Liver (tissue), 9 donors: ENCODE results near the gene CTSH. TPM values are rescaled to one million over a fixed set of nuclear protein-coding genes. Genes with fewer than 3 reads are reported as not detected.

Experiments used
- DNase-seq: peaks from one replicate; pipeline ENCODE4 v3.0.0-alpha.2; 2017; ENCODE audit warnings: low spot score
- H3K27ac ChIP-seq, 2 donors: one replicate each; pipeline ENCODE4 v1.7.0; 2013; ENCODE audit warnings: inconsistent platforms in 2 of 2, low read length in 2 of 2, control low read depth in 1 of 2, low read depth in 1 of 2, mild to moderate bottlenecking in 1 of 2
- H3K27me3 ChIP-seq, 4 donors: one replicate each; pipeline versions ENCODE4 v1.6.1 to v1.7.0; 2013; ENCODE audit warnings: low read length in 3 of 4, inconsistent platforms in 1 of 4, mild to moderate bottlenecking in 1 of 4, moderate library complexity in 1 of 4; ENCODE audit not compliant: control insufficient read depth in 4 of 4, insufficient read depth in 4 of 4
- H3K36me3 ChIP-seq, 4 donors: one replicate each; pipeline versions ENCODE4 v1.6.1 to v1.7.0; 2013; ENCODE audit warnings: low read length in 3 of 4, mild to moderate bottlenecking in 3 of 4, low read depth in 1 of 4, moderate library complexity in 1 of 4; ENCODE audit not compliant: control insufficient read depth in 4 of 4, insufficient read depth in 3 of 4
- H3K4me1 ChIP-seq, 4 donors: one replicate each; pipeline versions ENCODE4 v1.6.1 to v1.7.0; 2013; ENCODE audit warnings: low read length in 3 of 4, mild to moderate bottlenecking in 3 of 4, moderate library complexity in 1 of 4; ENCODE audit not compliant: control insufficient read depth in 4 of 4, insufficient read depth in 4 of 4
- H3K4me3 ChIP-seq, 3 donors: one replicate each; pipeline versions ENCODE4 v1.6.1 to v1.7.0; 2013; ENCODE audit warnings: low read length in 3 of 3, control low read depth in 1 of 3, low read depth in 1 of 3, mild to moderate bottlenecking in 1 of 3
- H3K9ac ChIP-seq, 2 donors: one replicate each; pipeline ENCODE4 v1.7.0; 2013; ENCODE audit warnings: low read length in 2 of 2, mild to moderate bottlenecking in 2 of 2, moderate library complexity in 2 of 2, control low read depth in 1 of 2, low read depth in 1 of 2
- H3K9me3 ChIP-seq, 4 donors: one replicate each; pipeline versions ENCODE4 v1.6.1 to v1.7.0; 2013; ENCODE audit warnings: low read length in 3 of 4; ENCODE audit not compliant: control insufficient read depth in 4 of 4
- ATF3 ChIP-seq: IDR thresholded peaks from 2 replicates; pipeline ENCODE4 v1.6.1; 2016; ENCODE audit warnings: antibody characterized with exemption
- CTCF ChIP-seq: fragments of 150-350 bp; IDR thresholded peaks from 2 replicates; pipeline ENCODE4 v1.5.1; 2017; ENCODE audit warnings: improper control_type of control experiment, low read depth, low read length; ENCODE audit not compliant: missing input control
- FOXA1 ChIP-seq: IDR thresholded peaks from 2 replicates; pipeline ENCODE4 v1.6.1; 2016; ENCODE audit warnings: antibody characterized with exemption
- FOXA2 ChIP-seq: IDR thresholded peaks from 2 replicates; pipeline ENCODE4 v1.6.1; 2016; ENCODE audit warnings: antibody characterized with exemption
- GABPA ChIP-seq, 2 donors: IDR thresholded peaks in 1 of 2; conservative IDR thresholded peaks in 1 of 2; 2 replicates each; pipeline ENCODE4 v1.6.1; 2016; ENCODE audit warnings: antibody characterized with exemption in 2 of 2, mild to moderate bottlenecking in 1 of 2, moderate library complexity in 1 of 2
- HNF4G ChIP-seq: IDR thresholded peaks from 2 replicates; pipeline ENCODE4 v1.6.1; 2016; ENCODE audit warnings: antibody characterized with exemption
- JUND ChIP-seq, 2 donors: IDR thresholded peaks; 2 replicates each; pipeline ENCODE4 v1.6.1; 2016; ENCODE audit warnings: antibody characterized with exemption in 2 of 2
- MAX ChIP-seq: IDR thresholded peaks from 2 replicates; pipeline ENCODE4 v1.6.1; 2016; ENCODE audit warnings: antibody characterized with exemption
- NR2F2 ChIP-seq: IDR thresholded peaks from 2 replicates; pipeline ENCODE4 v1.6.1; 2016; ENCODE audit warnings: antibody characterized with exemption
- RAD21 ChIP-seq, 2 donors: IDR thresholded peaks; 2 replicates each; pipeline ENCODE4 v1.6.1; 2016; ENCODE audit warnings: antibody characterized with exemption in 2 of 2, mild to moderate bottlenecking in 2 of 2
- RXRA ChIP-seq, 2 donors: IDR thresholded peaks; 2 replicates each; pipeline ENCODE4 v1.6.1; 2017 to 2018; ENCODE audit warnings: antibody characterized with exemption in 2 of 2, mild to moderate bottlenecking in 1 of 2
- SP1 ChIP-seq: IDR thresholded peaks from 2 replicates; pipeline ENCODE4 v1.6.1; 2018; ENCODE audit warnings: antibody characterized with exemption, mild to moderate bottlenecking
- TAF1 ChIP-seq: conservative IDR thresholded peaks from 2 replicates; pipeline ENCODE4 v1.6.1; 2016; ENCODE audit warnings: antibody characterized with exemption, mild to moderate bottlenecking
- YY1 ChIP-seq: IDR thresholded peaks from 2 replicates; pipeline ENCODE4 v1.6.1; 2016; ENCODE audit warnings: antibody characterized with exemption, mild to moderate bottlenecking
- WGBS: extraction: QIAGEN DNeasy Blood & Tissue Kit; methylation state at CpG from one replicate; pipeline ENCODE4 v1.1.7; 2013; 5-methylcytosine and 5-hydroxymethylcytosine counted together
- polyA plus RNA-seq, 2 donors: library from polyadenylated mRNA; stranded (reverse) in 1 of 2; unstranded in 1 of 2; fragments of 200-250 nt in 1 of 2; fragments of >200 nt in 1 of 2; fragmentation: Nextera tagmentation in 1 of 2; extraction: Ambion mirVana in 1 of 2; gene quantifications; one replicate each; pipeline versions ENCODE4 v1.2.1 to v1.2.3, GENCODE V29; 2013 to 2015
- total RNA-seq, 2 donors: library from RNA; depleted of rRNA; stranded (reverse); fragments of >200 nt; gene quantifications; one replicate each; pipeline ENCODE4 v1.2.3, GENCODE V29; 2014
- TF ChIP-seq, protein P1 (sequence below): IDR thresholded peaks from 2 replicates; pipeline ENCODE4 v1.6.1; 2016; ENCODE audit warnings: antibody characterized with exemption, mild to moderate bottlenecking
- donor health status: healthy.
- donor health status: healthy.
- donor health status: healthy.
- donor health status: healthy.
- donor health status: healthy.

CTSH gene
- total and polyA plus RNA-seq, 4 donors: 46.3 to 162 (median 95.8) TPM

DNA sequence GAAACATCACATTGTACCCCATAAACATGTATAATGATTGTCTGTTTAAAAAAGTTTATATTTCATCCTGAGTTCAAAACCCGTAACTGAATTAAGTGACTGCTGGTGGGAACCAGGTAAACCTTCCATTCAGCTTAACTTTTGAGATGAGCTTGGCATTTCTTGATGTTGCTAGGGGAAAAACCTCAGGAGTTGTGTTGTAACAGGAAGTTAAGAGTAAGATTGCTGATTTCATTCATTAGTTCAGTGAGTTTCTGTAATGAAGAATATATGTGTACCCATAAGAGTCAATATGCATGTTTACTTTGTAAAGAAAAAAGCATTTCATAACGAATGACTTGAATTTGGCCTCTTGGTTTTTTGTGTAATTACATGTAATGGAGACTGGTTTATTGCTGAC, 32.5 kb downstream of the CTSH start:
- no peak overlapping the region for H3K27ac ChIP-seq
- TF ChIP-seq GABPA (IDR thresholded peaks at IDR 0.05 in 1 of 2, conservative IDR thresholded peaks at IDR 0.05 in 1 of 2): no peak
- TF ChIP-seq JUND (IDR thresholded peaks at IDR 0.05): no peak
- TF ChIP-seq ATF3: no peak
- no peak for TF ChIP-seq FOXA1
- H3K9ac ChIP-seq: no peak overlapping the region
- H3K27me3 ChIP-seq: no peaks in the 10 kb centered on the region
- no peak overlapping the region for H3K4me3 ChIP-seq
- 63% methylated on average over 2 of the region's 2 CpGs for WGBS
- H3K4me1 ChIP-seq: peaks cover 2 to 14% (median 10%) of the 10 kb centered on the region in 4 donors
- H3K9me3 ChIP-seq: no peaks in the 10 kb centered on the region
- no peak for DNase-seq
- peaks cover 4 to 23% (median 9%) of the 10 kb centered on the region in 4 donors for H3K36me3 ChIP-seq

- Histone ChIP-seq H3K27me3 (no peaks in the 10 kb centered on the region), H3K9ac (no peak overlapping the region), H3K4me3 (no peak overlapping the region), H3K9me3 (no peaks in the 10 kb centered on the region), H3K4me1 (peaks cover 6 to 23% (median 15%) of the 10 kb centered on the region in 4 donors), H3K27ac (no peak overlapping the region), H3K36me3 (peaks cover 4 to 30% (median 12%) of the 10 kb centered on the region in 4 donors)
- TF ChIP-seq ATF3 (no peak), SP1 (no peak), RAD21 (IDR thresholded peaks at IDR 0.05) (no peak), JUND (IDR thresholded peaks at IDR 0.05) (no peak), TAF1 (no peak), FOXA2 (no peak), YY1 (no peak), FOXA1 (no peak), NR2F2 (no peak)
- TF ChIP-seq, protein P1, sequence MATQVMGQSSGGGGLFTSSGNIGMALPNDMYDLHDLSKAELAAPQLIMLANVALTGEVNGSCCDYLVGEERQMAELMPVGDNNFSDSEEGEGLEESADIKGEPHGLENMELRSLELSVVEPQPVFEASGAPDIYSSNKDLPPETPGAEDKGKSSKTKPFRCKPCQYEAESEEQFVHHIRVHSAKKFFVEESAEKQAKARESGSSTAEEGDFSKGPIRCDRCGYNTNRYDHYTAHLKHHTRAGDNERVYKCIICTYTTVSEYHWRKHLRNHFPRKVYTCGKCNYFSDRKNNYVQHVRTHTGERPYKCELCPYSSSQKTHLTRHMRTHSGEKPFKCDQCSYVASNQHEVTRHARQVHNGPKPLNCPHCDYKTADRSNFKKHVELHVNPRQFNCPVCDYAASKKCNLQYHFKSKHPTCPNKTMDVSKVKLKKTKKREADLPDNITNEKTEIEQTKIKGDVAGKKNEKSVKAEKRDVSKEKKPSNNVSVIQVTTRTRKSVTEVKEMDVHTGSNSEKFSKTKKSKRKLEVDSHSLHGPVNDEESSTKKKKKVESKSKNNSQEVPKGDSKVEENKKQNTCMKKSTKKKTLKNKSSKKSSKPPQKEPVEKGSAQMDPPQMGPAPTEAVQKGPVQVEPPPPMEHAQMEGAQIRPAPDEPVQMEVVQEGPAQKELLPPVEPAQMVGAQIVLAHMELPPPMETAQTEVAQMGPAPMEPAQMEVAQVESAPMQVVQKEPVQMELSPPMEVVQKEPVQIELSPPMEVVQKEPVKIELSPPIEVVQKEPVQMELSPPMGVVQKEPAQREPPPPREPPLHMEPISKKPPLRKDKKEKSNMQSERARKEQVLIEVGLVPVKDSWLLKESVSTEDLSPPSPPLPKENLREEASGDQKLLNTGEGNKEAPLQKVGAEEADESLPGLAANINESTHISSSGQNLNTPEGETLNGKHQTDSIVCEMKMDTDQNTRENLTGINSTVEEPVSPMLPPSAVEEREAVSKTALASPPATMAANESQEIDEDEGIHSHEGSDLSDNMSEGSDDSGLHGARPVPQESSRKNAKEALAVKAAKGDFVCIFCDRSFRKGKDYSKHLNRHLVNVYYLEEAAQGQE: no peak
- no peak for DNase-seq
- 82% methylated on average over 7 of the region's 7 CpGs for WGBS
Observed at GRCh38 chr15:78910271-78910670, 34.6 kb downstream of the CTSH start.

GRCh38 chr15:78909791-78910228, 35.0 kb downstream of the CTSH start:
- Histone ChIP-seq H3K9me3 (no peaks in the 10 kb centered on the region), H3K36me3 (peaks cover 4 to 30% (median 13%) of the 10 kb centered on the region in 4 donors), H3K9ac (no peak overlapping the region), H3K27me3 (no peaks in the 10 kb centered on the region), H3K4me3 (no peak overlapping the region), H3K4me1 (peaks cover 6 to 23% (median 15%) of the 10 kb centered on the region in 4 donors), H3K27ac (no peak overlapping the region)
- WGBS: 66% methylated on average over 5 of the region's 5 CpGs
- DNase-seq: no peak
- TF ChIP-seq HNF4G (no peak), ATF3 (no peak), NR2F2 (no peak), MAX (no peak), FOXA1 (no peak), RAD21 (IDR thresholded peaks at IDR 0.05) (peak; percentile 80 to 82), SP1 (no peak), RXRA (IDR thresholded peaks at IDR 0.05) (no peak), CTCF (peak; percentile 57), JUND (IDR thresholded peaks at IDR 0.05) (no peak), FOXA2 (no peak)
- TF ChIP-seq, protein P1: no peak
